ENCODE measurements around the gene TTL.
A peak's percentile ranks its signal among the peaks of the same experiment; 100 is the strongest.

The TTL gene

DNA sequence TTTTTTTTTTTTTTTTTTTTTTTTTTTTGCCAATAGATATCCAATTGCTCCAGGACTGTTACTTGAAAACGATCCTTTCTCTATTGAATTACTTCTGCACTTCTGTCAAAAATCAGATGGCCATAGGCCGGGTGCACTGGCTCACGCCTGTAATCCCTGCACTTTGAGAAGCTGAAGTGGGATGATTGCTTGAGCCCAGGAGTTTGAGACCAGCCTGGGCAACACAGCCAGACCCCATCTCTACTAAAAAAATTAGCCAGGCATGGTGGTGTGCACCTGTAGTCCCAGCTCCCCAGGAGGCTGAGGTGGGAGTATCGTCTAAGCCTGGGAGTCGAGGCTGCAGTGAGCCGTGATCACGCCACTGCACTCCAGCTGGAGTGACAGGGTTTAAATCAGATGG is 98.1 kb downstream of the TTL start:
- peaks cover 7% of the 10 kb centered on the region for H3K79me1 ChIP-seq (replicated peaks; ENCODE audit: low read length, poor library complexity, severe bottlenecking)
- H4K8ac ChIP-seq (ENCODE audit: low read length) = no peak overlapping the region
- no peak overlapping the region for H2AK5ac ChIP-seq (ENCODE audit: low read length, severe bottlenecking)
- H3K9ac ChIP-seq (ENCODE audit: low read length) = no peak overlapping the region
- no peak overlapping the region for H2BK5ac ChIP-seq (ENCODE audit: low read depth, low read length, poor library complexity, severe bottlenecking)
- 93% methylated on average over 6 of the region's 7 CpGs for WGBS
- no peaks in the 10 kb centered on the region for H3K27me3 ChIP-seq (ENCODE audit: control insufficient read depth in 1 of 2, insufficient read depth in 1 of 2, low read length in 2 of 2)
- H2AFZ ChIP-seq (ENCODE audit: low read depth, low read length) = no peak overlapping the region
- no peak overlapping the region for H3K14ac ChIP-seq (ENCODE audit: low read length in 2 of 2)
- peaks cover 4 to 16% of the 10 kb centered on the region in 2 experiments for H3K36me3 ChIP-seq (ENCODE audit: control insufficient read depth in 1 of 2, insufficient read depth in 2 of 2, low read depth in 1 of 2, low read length in 2 of 2)
- no peak overlapping the region for H3K4ac ChIP-seq (ENCODE audit: low read depth in 1 of 2, low read length in 2 of 2)
- no peak overlapping the region for H2BK120ac ChIP-seq (ENCODE audit: low read depth, low read length)
- no peak overlapping the region for H3K23ac ChIP-seq (ENCODE audit: low read length in 2 of 2)
- H3K18ac ChIP-seq (ENCODE audit: low read depth in 1 of 2, low read length in 2 of 2) = no peak overlapping the region
- H2BK15ac ChIP-seq (ENCODE audit: low read depth, poor library complexity, severe bottlenecking) = no peak overlapping the region
- no peak overlapping the region for H2BK12ac ChIP-seq (ENCODE audit: low read length in 2 of 2)
- no peak for DNase-seq
- no peaks in the 10 kb centered on the region for H3K9me3 ChIP-seq (ENCODE audit: control insufficient read depth, low read length)
- H4K91ac ChIP-seq (ENCODE audit: low read length) = no peak overlapping the region
- H3K27ac ChIP-seq (ENCODE audit: low read length, poor library complexity, severe bottlenecking) = no peak overlapping the region
- no peak overlapping the region for H3K4me2 ChIP-seq (ENCODE audit: low read length, poor library complexity, severe bottlenecking)
- peaks cover 8% of the 10 kb centered on the region for H3K4me1 ChIP-seq (ENCODE audit: control insufficient read depth, insufficient read depth, low read depth, low read length)
- H3K4me3 ChIP-seq (ENCODE audit: insufficient read depth in 1 of 2, low read depth in 1 of 2, low read length in 2 of 2) = no peak overlapping the region

DNA sequence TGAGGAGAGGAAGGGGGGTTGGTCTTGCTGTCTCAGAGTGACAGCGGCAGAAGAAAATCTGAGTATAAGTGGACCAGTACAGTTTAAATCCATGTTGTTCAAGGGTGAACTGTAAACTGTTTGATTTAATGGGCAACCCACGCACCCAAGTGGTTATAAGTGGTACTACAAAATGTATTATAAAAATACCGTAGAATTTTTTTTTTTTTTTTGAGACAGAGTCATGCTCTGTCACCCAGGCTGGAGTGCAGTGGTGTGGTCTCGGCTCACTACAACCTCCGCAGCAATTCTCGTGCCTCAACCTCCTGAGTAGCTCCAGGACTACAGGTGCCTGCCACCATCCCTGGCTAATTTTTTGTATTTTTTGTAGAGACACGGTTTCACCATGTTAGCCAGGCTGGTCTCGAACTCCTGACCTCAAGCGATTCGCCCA is 100.4 kb downstream of the TTL start:
- peaks cover 24% of the 10 kb centered on the region for H3K79me1 ChIP-seq (replicated peaks; ENCODE audit: low read length, poor library complexity, severe bottlenecking)
- H3K4ac ChIP-seq (ENCODE audit: low read depth in 1 of 2, low read length in 2 of 2) = no peak overlapping the region
- no peak overlapping the region for H3K4me2 ChIP-seq (ENCODE audit: low read length, poor library complexity, severe bottlenecking)
- H3K14ac ChIP-seq (ENCODE audit: low read length in 2 of 2) = no peak overlapping the region
- WGBS = 61% methylated on average over 8 of the region's 10 CpGs
- peaks cover 13 to 14% of the 10 kb centered on the region in 2 experiments for H3K36me3 ChIP-seq (ENCODE audit: control insufficient read depth in 1 of 2, insufficient read depth in 2 of 2, low read depth in 1 of 2, low read length in 2 of 2)
- H2AK5ac ChIP-seq (ENCODE audit: low read length, severe bottlenecking) = peak overlapping the region; percentile 66
- no peak overlapping the region for H2BK5ac ChIP-seq (ENCODE audit: low read depth, low read length, poor library complexity, severe bottlenecking)
- no peak overlapping the region for H4K91ac ChIP-seq (ENCODE audit: low read length)
- peak overlapping the region; percentile 59 for H4K8ac ChIP-seq (ENCODE audit: low read length)
- H3K23ac ChIP-seq (ENCODE audit: low read length in 2 of 2) = no peak overlapping the region
- peak overlapping the region; percentile 97 for H3K9ac ChIP-seq (ENCODE audit: low read length)
- H3K18ac ChIP-seq (ENCODE audit: low read depth in 1 of 2, low read length in 2 of 2) = no peak overlapping the region
- no peak overlapping the region for H3K27ac ChIP-seq (ENCODE audit: low read length, poor library complexity, severe bottlenecking)
- H3K9me3 ChIP-seq (ENCODE audit: control insufficient read depth, low read length) = no peaks in the 10 kb centered on the region
- H3K4me1 ChIP-seq (ENCODE audit: control insufficient read depth, insufficient read depth, low read depth, low read length) = peaks cover 16% of the 10 kb centered on the region
- H2BK120ac ChIP-seq (ENCODE audit: low read depth, low read length) = no peak overlapping the region
- no peak overlapping the region for H2BK15ac ChIP-seq (ENCODE audit: low read depth, poor library complexity, severe bottlenecking)
- no peaks in the 10 kb centered on the region for H3K27me3 ChIP-seq (ENCODE audit: control insufficient read depth in 1 of 2, insufficient read depth in 1 of 2, low read length in 2 of 2)
- H2BK12ac ChIP-seq (ENCODE audit: low read length in 2 of 2) = peak overlapping the region in 1 of 2 experiments; percentile 15
- H3K4me3 ChIP-seq (ENCODE audit: insufficient read depth in 1 of 2, low read depth in 1 of 2, low read length in 2 of 2) = no peak overlapping the region
- no peak overlapping the region for H2AFZ ChIP-seq (ENCODE audit: low read depth, low read length)
- peak; percentile 75 for DNase-seq

DNA sequence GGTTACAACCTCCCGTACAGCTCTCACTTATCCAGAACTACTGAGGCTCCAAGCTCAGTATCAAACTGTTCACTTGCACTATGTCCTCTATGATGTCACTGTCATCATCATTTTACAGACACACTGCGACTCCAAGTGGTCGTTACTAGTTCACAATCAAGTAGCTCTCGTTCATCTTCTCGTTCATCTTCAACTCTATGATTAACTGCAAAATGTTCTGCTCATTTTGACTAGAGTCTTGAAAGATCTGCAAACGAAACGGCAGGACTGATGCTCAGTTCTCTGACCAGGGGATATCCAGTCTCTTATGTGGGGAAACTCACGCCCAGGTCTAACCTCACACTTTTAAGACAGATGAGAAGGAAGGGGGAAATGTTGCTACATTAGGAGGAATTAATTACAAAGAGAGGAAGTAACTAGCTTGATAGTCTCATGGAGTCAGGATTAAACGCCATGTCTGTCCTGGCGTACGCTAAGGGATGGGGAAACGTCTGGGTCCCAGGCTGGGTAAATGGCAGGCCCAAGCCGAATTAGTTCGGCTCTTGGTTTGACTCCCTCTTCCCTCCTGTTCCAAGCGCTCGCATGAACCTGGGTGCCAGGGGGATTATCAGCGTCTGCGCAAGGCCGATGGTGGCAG is 101.7 kb downstream of the TTL start:
- H2AK5ac ChIP-seq (ENCODE audit: low read length, severe bottlenecking) = no peak overlapping the region
- 39% methylated on average over 19 of the region's 19 CpGs for WGBS

GRCh38 chr2:112584134-112584890 is 102.4 kb downstream of the TTL start, which contains the start of gene CHCHD5:
Gene CHCHD5 (plus strand): TSS chr2:112584609. CDS start chr2:112584648, 39 bp downstream.
- 1% methylated on average over 54 of the region's 54 CpGs for WGBS
- Histone ChIP-seq H4K8ac (ENCODE audit: low read length) (peak within 1 kb of the TSS; percentile 100), H3K4me2 (ENCODE audit: low read length, poor library complexity, severe bottlenecking) (peak within 1 kb of the TSS; percentile 73), H3K9ac (ENCODE audit: low read length) (peak within 1 kb of the TSS; percentile 97), H2BK12ac (ENCODE audit: low read length in 2 of 2) (peak within 1 kb of the TSS; percentile 59 to 61), H2BK5ac (ENCODE audit: low read depth, low read length, poor library complexity, severe bottlenecking) (peak within 1 kb of the TSS; percentile 89), H2AK5ac (ENCODE audit: low read length, severe bottlenecking) (peak within 1 kb of the TSS; percentile 97), H4K91ac (ENCODE audit: low read length) (peak within 1 kb of the TSS; percentile 96), H3K4ac (ENCODE audit: low read depth in 1 of 2, low read length in 2 of 2) (peak within 1 kb of the TSS; percentile 93 to 97), H2AFZ (ENCODE audit: low read depth, low read length) (peak within 1 kb of the TSS; percentile 97), H2BK15ac (ENCODE audit: low read depth, poor library complexity, severe bottlenecking) (peak within 1 kb of the TSS; percentile 83), H3K4me1 (ENCODE audit: control insufficient read depth, insufficient read depth, low read depth, low read length) (peaks cover 20% of the 10 kb centered on the region), H3K27ac (ENCODE audit: low read length, poor library complexity, severe bottlenecking) (peak within 1 kb of the TSS; percentile 99), H2BK120ac (ENCODE audit: low read depth, low read length) (peak within 1 kb of the TSS; percentile 89), H3K18ac (ENCODE audit: low read depth in 1 of 2, low read length in 2 of 2) (peak within 1 kb of the TSS; percentile 92 to 99), H3K79me1 (replicated peaks; ENCODE audit: low read length, poor library complexity, severe bottlenecking) (peaks cover 30% of the 10 kb centered on the region), H3K23ac (ENCODE audit: low read length in 2 of 2) (peak within 1 kb of the TSS in 1 of 2 experiments; percentile 92), H3K27me3 (ENCODE audit: control insufficient read depth in 1 of 2, insufficient read depth in 1 of 2, low read length in 2 of 2) (no peaks in the 10 kb centered on the region), H3K36me3 (ENCODE audit: control insufficient read depth in 1 of 2, insufficient read depth in 2 of 2, low read depth in 1 of 2, low read length in 2 of 2) (peaks cover 21 to 29% of the 10 kb centered on the region in 2 experiments), H3K14ac (ENCODE audit: low read length in 2 of 2) (peak within 1 kb of the TSS in 1 of 2 experiments; percentile 96), H3K4me3 (ENCODE audit: insufficient read depth in 1 of 2, low read depth in 1 of 2, low read length in 2 of 2) (peak within 1 kb of the TSS; percentile 84 to 94), H3K9me3 (ENCODE audit: control insufficient read depth, low read length) (no peaks in the 10 kb centered on the region)
- peak; percentile 98 for DNase-seq

More for the DNA sequence above, 101.7 kb downstream of the TTL start:
- Histone ChIP-seq H2BK120ac (ENCODE audit: low read depth, low read length) (peak overlapping the region; percentile 89), H3K4ac (ENCODE audit: low read depth in 1 of 2, low read length in 2 of 2) (peak overlapping the region; percentile 93 to 97), H3K36me3 (ENCODE audit: control insufficient read depth in 1 of 2, insufficient read depth in 2 of 2, low read depth in 1 of 2, low read length in 2 of 2) (peaks cover 18 to 24% of the 10 kb centered on the region in 2 experiments), H2BK5ac (ENCODE audit: low read depth, low read length, poor library complexity, severe bottlenecking) (peak overlapping the region; percentile 67), H3K4me1 (ENCODE audit: control insufficient read depth, insufficient read depth, low read depth, low read length) (peaks cover 18% of the 10 kb centered on the region), H3K27ac (ENCODE audit: low read length, poor library complexity, severe bottlenecking) (peak overlapping the region; percentile 99), H3K9me3 (ENCODE audit: control insufficient read depth, low read length) (no peaks in the 10 kb centered on the region), H3K4me3 (ENCODE audit: insufficient read depth in 1 of 2, low read depth in 1 of 2, low read length in 2 of 2) (peak overlapping the region; percentile 84 to 94), H2BK15ac (ENCODE audit: low read depth, poor library complexity, severe bottlenecking) (no peak overlapping the region), H2BK12ac (ENCODE audit: low read length in 2 of 2) (peak overlapping the region; percentile 11 to 59), H3K9ac (ENCODE audit: low read length) (peak overlapping the region; percentile 97), H3K14ac (ENCODE audit: low read length in 2 of 2) (peak overlapping the region in 1 of 2 experiments; percentile 96), H3K4me2 (ENCODE audit: low read length, poor library complexity, severe bottlenecking) (peak overlapping the region; percentile 69), H3K79me1 (replicated peaks; ENCODE audit: low read length, poor library complexity, severe bottlenecking) (peaks cover 28% of the 10 kb centered on the region), H3K23ac (ENCODE audit: low read length in 2 of 2) (no peak overlapping the region), H4K91ac (ENCODE audit: low read length) (peak overlapping the region; percentile 96), H4K8ac (ENCODE audit: low read length) (peak overlapping the region; percentile 100), H3K27me3 (ENCODE audit: control insufficient read depth in 1 of 2, insufficient read depth in 1 of 2, low read length in 2 of 2) (no peaks in the 10 kb centered on the region), H2AFZ (ENCODE audit: low read depth, low read length) (peak overlapping the region; percentile 97), H3K18ac (ENCODE audit: low read depth in 1 of 2, low read length in 2 of 2) (peak overlapping the region; percentile 92 to 99)
- DNase-seq = peak; percentile 31

Data from mesenchymal stem cell (in vitro differentiated cells and primary cell).